ENCODE results near the gene HMGXB3.

Gene HMGXB3

GRCh38 chr5:150085950-150086715 lies 85.6 kb downstream of the HMGXB3 start, which contains the start of gene CSF1R:
Gene CSF1R (minus strand): TSS chr5:150086554. CDS start chr5:150086427, 127 bp downstream.
- Histone ChIP-seq H3K27me3 (ENCODE audit: insufficient read depth, low read length) (no peaks in the 10 kb centered on the region), H3K36me3 (ENCODE audit: insufficient read depth, low read length) (no peaks in the 10 kb centered on the region), H3K4me1 (ENCODE audit: insufficient read depth, low read length) (peaks cover 11% of the 10 kb centered on the region), H2AFZ (ENCODE audit: low read depth, low read length) (no peak within 1 kb of the TSS), H3K9me3 (ENCODE audit: low read length) (no peaks in the 10 kb centered on the region), H3K4me3 (ENCODE audit: low read length) (no peak within 1 kb of the TSS)

- Histone ChIP-seq H3K4me3 (ENCODE audit: low read length) (no peak overlapping the region), H3K36me3 (ENCODE audit: insufficient read depth, low read length) (no peaks in the 10 kb centered on the region), H3K4me1 (ENCODE audit: insufficient read depth, low read length) (no peaks in the 10 kb centered on the region), H3K9me3 (ENCODE audit: low read length) (no peaks in the 10 kb centered on the region), H3K27me3 (ENCODE audit: insufficient read depth, low read length) (peaks cover 3% of the 10 kb centered on the region), H2AFZ (ENCODE audit: low read depth, low read length) (no peak overlapping the region)
These were observed 91.7 kb downstream of the HMGXB3 start for GRCh38 chr5:150092159-150092787.

GRCh38 chr5:150097152-150097551 lies 96.6 kb downstream of the HMGXB3 start:
- no peaks in the 10 kb centered on the region for H3K36me3 ChIP-seq (ENCODE audit: insufficient read depth, low read length)
- H3K4me3 ChIP-seq (ENCODE audit: low read length), result no peak overlapping the region
- no peak overlapping the region for H2AFZ ChIP-seq (ENCODE audit: low read depth, low read length)
- no peaks in the 10 kb centered on the region for H3K4me1 ChIP-seq (ENCODE audit: insufficient read depth, low read length)
- peaks cover under 1% of the 10 kb centered on the region for H3K27me3 ChIP-seq (ENCODE audit: insufficient read depth, low read length)
- H3K9me3 ChIP-seq (ENCODE audit: low read length), result no peaks in the 10 kb centered on the region

GRCh38 chr5:150101023-150101422 lies 100.5 kb downstream of the HMGXB3 start:
- Histone ChIP-seq H3K36me3 (ENCODE audit: insufficient read depth, low read length) (no peaks in the 10 kb centered on the region), H3K4me3 (ENCODE audit: low read length) (no peak overlapping the region), H3K27me3 (ENCODE audit: insufficient read depth, low read length) (no peaks in the 10 kb centered on the region), H2AFZ (ENCODE audit: low read depth, low read length) (no peak overlapping the region), H3K9me3 (ENCODE audit: low read length) (no peaks in the 10 kb centered on the region), H3K4me1 (ENCODE audit: insufficient read depth, low read length) (no peaks in the 10 kb centered on the region)

All from neuron (in vitro differentiated cells).